ENCODE results near the gene PPAN.

DNA sequence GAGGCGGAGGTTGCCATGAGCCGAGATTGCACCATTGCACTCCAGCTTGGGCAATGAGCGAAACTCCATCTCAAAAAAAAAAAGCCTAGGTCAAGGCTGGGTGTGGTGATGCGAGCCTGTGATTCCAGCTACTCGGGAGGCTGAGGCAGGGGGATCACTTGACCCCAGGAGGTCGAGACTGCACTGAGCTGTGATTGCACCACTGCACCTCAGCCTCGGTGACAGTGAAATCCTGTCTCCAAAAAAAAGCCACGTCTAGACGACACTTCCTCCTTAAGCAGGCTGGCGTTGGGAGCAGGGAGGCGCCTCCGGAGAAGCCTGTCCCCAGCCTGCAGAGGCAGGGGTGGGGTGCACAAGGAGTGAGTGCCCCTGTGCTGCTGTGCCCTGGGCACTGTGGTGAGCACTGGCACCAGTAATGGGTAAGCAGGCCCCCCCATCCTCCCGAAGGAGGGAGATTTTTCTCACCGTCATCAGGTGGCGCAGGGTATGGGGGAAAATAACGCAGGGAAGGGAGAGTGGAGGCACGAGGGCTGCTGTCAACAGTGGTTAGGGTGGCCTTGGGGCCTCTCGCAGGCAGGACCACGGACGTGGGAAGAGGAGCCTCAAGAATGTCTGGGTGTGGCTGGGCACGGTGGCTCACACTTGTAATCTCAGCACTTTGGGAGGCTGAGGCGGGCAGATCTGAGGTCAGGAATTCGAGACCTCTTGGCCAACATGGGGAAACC lies 6.0 kb downstream of the PPAN start:
- TF ChIP-seq, protein P1, sequence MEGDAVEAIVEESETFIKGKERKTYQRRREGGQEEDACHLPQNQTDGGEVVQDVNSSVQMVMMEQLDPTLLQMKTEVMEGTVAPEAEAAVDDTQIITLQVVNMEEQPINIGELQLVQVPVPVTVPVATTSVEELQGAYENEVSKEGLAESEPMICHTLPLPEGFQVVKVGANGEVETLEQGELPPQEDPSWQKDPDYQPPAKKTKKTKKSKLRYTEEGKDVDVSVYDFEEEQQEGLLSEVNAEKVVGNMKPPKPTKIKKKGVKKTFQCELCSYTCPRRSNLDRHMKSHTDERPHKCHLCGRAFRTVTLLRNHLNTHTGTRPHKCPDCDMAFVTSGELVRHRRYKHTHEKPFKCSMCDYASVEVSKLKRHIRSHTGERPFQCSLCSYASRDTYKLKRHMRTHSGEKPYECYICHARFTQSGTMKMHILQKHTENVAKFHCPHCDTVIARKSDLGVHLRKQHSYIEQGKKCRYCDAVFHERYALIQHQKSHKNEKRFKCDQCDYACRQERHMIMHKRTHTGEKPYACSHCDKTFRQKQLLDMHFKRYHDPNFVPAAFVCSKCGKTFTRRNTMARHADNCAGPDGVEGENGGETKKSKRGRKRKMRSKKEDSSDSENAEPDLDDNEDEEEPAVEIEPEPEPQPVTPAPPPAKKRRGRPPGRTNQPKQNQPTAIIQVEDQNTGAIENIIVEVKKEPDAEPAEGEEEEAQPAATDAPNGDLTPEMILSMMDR (IDR thresholded peaks at IDR 0.05; ENCODE audit: low read depth, low read length, poor library complexity, severe bottlenecking) = no peak
- TF ChIP-seq EZH2phosphoT487 (IDR thresholded peaks at IDR 0.05; ENCODE audit: borderline replicate concordance, low read length) = no peak
